Measurements from ENCODE around the gene KDM3B. TPM values are rescaled to one million over a fixed set of nuclear protein-coding genes. Genes with fewer than 3 reads are reported as not detected.

Gene KDM3B
- total RNA-seq, 4 donors from 2014 or later, result 64.8 to 89.4 (median 75.6) TPM

- TF ChIP-seq POLR2A (IDR thresholded peaks at IDR 0.05), result no peak
- no peak for TF ChIP-seq CTCF (IDR thresholded peaks at IDR 0.05)
- WGBS, 2 donors, result 72 to 93% methylated on average over 11 of the region's 11 CpGs
- Histone ChIP-seq H3K36me3 (no peaks in the 10 kb centered on the region), H3K27ac (no peak overlapping the region), H3K9me3 (no peaks in the 10 kb centered on the region), H3K4me3 (replicated peaks in 1 of 3) (no peak overlapping the region), H3K27me3 (no peaks in the 10 kb centered on the region), H3K4me1 (peaks cover 4 to 18% of the 10 kb centered on the region in 2 donors)
- DNase-seq, result peak in 1 of 2 donors; percentile 20
- intact Hi-C loops (cut with DNase I), result no loop called here
Measured at GRCh38 chr5:138459311-138459933, 106.9 kb downstream of the KDM3B start.

- intact Hi-C loops (cut with DNase I), result no loop called here
Measured at GRCh38 chr5:138460032-138460693, 107.7 kb downstream of the KDM3B start.

GRCh38 chr5:138461343-138462125 is 109.0 kb downstream of the KDM3B start:
- DNase-seq, result no peak
- Histone ChIP-seq H3K27ac (no peak overlapping the region), H3K4me3 (replicated peaks in 1 of 3) (no peak overlapping the region), H3K9me3 (no peaks in the 10 kb centered on the region), H3K27me3 (no peaks in the 10 kb centered on the region), H3K36me3 (peaks cover 0 to under 1% of the 10 kb centered on the region in 2 donors), H3K4me1 (peaks cover 10 to 24% of the 10 kb centered on the region in 2 donors)
- WGBS, 2 donors, result 81 to 88% methylated on average over 11 of the region's 11 CpGs
- intact Hi-C loops (cut with DNase I), result no loop called here
- TF ChIP-seq POLR2A (IDR thresholded peaks at IDR 0.05) (no peak), CTCF (IDR thresholded peaks at IDR 0.05) (no peak)

More at GRCh38 chr5:138460032-138460693, 107.7 kb downstream of the KDM3B start:
- H3K27ac ChIP-seq, result no peak overlapping the region
- no peaks in the 10 kb centered on the region for H3K9me3 ChIP-seq
- H3K36me3 ChIP-seq, result no peaks in the 10 kb centered on the region
- 84 to 86% methylated on average over 4 of the region's 4 CpGs for WGBS, 2 donors
- no peak for TF ChIP-seq POLR2A (IDR thresholded peaks at IDR 0.05)
- TF ChIP-seq CTCF (IDR thresholded peaks at IDR 0.05), result no peak
- H3K4me3 ChIP-seq (replicated peaks in 1 of 3), result no peak overlapping the region
- no peaks in the 10 kb centered on the region for H3K27me3 ChIP-seq
- H3K4me1 ChIP-seq, result peaks cover 4 to 18% of the 10 kb centered on the region in 2 donors
- DNase-seq, result no peak

- Histone ChIP-seq H3K27me3 (no peaks in the 10 kb centered on the region), H3K36me3 (peaks cover 0 to 15% of the 10 kb centered on the region in 2 donors), H3K4me1 (peaks cover 12 to 38% of the 10 kb centered on the region in 2 donors), H3K27ac (peak overlapping the region; percentile 97 to 98 (median 97)), H3K9me3 (no peaks in the 10 kb centered on the region), H3K4me3 (replicated peaks in 1 of 3) (peak overlapping the region; percentile 16 to 48 (median 48))
- WGBS, 2 donors, result 12 to 14% methylated on average over 20 to 21 of the region's 21 CpGs
- TF ChIP-seq POLR2A (IDR thresholded peaks at IDR 0.05), result no peak
- peak in 3 of 6 experiments; percentile 18 for TF ChIP-seq CTCF (IDR thresholded peaks at IDR 0.05)
- DNase-seq, result peak; percentile 56 to 64
- intact Hi-C loops (cut with DNase I), result no loop called here
Measured at GRCh38 chr5:138463419-138464007, 111.0 kb downstream of the KDM3B start.

Measured in thyroid gland (tissue), 4 donors.